GM15510 (cell line): ENCODE data around the gene OPALIN.

Experiments used
- POLR2A ChIP-seq: IDR thresholded peaks from 3 replicates; pipeline ENCODE4 v1.6.1; 2011; ENCODE audit warnings: borderline replicate concordance; ENCODE audit not compliant: insufficient read length; ENCODE audit errors: extremely low read depth

Gene OPALIN

DNA sequence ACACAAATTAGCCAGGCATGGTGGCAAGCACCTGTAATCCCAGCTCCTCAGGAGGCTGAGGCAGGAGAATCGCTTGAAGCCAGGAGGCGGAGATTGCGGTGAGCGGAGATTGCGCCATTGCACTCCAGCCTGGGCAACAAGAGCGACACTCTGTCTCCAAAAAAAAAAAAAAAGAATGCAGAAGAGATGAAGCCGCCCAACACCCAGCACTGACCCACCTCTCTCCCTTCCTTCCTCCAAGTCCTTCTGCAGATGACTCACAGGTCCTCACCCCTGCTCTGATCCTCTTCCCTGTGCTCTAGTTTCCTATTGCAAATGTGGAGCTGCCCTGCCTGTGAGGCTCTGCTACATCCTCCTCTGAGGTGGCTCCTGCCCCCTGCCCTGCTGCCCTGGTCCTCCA is 22.0 kb upstream of the OPALIN start:
- TF ChIP-seq POLR2A: no peak

DNA sequence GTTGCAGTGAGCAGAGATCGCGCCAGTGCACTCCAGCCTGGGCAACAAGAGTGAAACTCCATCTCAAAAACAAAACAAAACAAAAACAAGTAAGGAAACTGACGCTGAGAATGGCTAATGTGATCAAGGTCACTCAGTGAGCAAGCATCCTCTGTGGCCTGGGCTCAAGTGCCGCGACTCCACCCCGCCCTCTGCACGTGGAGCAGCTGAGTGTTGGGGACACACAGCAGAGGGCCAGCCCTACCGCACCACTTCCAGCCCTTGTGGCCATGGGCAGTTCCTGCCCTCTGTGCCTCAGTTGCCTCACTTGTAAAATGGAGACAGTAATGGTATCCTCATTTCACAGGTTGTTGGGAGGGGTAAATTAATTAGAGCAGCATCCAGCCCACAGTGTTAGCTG is 21.0 kb upstream of the OPALIN start:
- TF ChIP-seq POLR2A: no peak

DNA sequence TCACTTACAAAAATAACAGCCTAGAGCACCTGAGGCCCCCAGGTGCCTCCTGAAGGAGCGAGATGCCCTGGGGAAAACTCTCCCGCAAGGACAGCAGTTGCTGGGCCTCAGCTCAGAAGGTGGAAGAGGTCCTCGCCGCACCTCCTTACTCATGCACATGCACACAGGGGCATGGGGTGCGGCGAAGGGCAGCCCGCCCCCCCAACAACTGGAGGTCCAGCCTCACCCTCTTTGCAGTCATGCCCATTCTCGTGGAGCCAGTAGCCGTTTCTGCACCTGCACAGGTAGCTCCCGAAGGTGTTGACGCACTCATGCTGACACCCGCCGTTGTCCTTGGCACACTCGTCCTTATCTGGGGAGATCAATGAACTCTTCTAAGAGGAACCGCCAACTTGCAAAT is 19.9 kb upstream of the OPALIN start:
- no peak for TF ChIP-seq POLR2A

DNA sequence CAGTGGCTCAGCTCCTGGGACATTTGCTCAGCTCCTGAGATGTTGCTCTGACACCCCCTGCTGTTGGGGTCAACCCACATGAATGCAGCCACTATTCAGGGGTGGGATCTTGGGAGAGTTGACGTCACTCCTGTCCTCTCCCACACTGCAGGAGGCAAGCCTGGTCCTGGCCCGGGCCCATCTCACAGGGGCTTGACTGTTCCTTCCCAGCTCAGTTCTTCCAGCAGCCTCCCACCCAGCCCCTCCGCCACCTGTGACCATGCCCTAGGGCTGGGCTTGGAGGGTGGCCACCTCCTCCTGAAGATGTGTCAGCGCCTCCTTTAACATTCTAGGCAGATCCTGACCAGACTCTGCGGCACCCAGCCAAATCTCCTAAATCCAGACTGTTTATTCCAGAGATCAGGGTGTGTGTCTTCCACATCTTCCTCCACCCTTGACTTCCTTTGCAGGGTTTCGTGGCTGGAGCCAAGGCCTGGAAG is 19.1 kb upstream of the OPALIN start:
- no peak for TF ChIP-seq POLR2A

DNA sequence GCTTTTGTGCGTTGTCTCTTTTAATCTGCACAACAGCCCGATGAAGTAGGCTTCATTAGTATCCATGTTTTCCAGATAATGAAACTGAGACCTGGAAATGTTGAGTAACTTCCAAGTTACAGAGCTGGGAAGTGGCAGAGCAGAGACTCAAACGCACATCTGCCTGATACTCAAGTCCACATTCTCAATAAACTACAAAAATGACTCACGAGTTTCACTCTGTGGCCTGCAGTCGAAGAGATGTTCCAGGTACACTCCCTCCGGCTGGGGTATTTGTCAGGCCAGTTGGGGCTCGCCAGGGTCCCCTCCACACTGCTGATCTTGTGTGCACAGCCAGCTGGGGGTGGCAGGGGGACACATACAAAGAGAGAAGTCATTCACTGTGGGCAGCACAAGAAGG is 17.7 kb upstream of the OPALIN start:
- no peak for TF ChIP-seq POLR2A

DNA sequence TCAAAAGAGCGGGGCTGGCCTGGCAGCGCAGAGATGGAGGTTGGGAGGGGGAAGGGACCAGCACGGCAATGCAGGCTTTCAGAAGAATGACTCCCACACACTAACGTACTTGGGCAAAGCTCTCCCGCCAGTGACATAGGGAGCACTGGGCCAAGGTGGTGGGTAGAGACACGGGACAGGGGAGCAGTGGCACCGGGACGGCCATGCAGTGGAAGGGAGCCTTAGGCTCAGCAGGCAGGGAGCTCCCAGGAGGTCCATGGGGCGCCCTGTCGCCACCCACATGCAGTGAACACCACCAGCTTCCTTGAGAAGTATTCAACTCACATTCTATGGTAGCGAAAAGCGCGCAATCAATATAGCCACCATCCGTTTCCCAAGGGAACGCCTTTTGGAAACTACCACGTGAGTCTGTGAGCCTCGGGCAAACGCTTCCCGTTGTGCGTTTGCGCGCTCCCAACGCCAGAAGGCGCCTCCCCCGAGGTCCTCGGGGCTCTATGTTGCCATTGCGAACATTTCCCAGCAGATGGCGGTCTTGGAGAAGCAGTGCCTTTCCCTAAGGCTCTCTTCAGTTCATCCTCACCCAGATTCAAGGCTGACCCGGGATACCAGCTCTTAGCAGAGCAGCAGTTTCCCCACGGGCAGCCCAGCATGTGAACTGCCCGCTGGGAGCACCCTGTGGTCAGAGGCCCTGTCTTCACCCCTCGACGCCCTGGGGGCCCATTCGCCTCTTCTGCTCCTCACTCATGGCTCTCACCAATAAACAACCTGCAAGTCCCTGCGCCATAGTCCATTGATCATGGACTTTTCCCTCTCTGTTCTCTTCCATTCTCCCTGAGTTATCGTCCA is 16.4 kb upstream of the OPALIN start:
- TF ChIP-seq POLR2A: no peak

DNA sequence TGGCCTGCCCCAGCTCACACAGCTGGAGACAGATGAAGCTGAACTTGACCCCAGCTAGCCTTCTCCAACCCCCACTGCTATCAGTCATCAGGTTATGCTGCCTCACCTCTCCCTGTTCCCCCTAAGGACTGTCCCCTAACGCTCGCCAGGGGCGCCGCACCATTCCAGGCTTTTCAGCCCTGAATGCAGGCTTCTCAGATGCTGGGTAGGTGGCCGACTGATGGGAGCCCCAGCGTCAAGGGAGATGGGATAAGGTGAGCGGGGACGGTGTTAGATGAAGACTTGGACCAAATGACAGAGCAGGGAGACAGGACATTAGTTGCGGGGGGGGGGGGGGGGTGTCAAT is 15.8 kb upstream of the OPALIN start:
- TF ChIP-seq POLR2A: no peak

DNA sequence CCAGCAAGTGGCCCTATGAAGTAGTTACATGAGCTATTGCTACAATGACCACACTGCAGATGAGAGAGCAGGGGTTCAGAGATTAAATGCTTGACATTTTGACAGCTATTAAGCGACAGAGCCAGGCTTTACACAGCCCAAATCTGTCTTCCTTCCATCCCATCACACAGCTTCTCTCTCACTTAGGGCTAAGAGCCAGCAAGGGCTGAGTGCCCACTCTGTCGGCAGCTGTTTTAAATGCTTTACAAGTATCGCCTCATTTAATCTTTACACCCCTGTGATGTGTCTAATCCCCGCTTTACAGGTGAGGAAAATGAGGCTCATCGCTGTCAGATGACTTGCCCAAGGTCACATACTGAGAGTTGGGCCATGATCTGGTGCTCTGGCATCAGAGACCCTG is 15.2 kb upstream of the OPALIN start:
- no peak for TF ChIP-seq POLR2A

DNA sequence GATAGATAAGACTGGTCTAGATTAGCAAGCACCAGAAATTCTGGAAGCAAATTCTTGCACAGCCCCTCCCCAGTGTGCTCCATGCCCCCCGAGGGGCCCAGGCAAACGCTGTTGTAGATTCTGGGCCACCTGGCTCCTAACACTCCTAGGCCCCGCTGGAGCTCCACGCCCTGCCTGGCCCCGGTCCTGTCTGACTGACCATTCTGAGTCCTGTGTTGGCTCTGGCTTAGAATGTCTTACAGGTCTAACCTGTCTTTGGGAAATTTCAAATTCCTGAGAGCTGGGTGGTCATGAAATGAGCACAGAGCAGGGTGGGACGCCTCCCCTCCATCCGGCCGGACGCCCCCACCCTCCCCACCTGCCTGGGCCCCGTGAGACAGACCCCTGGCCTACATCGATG is 12.6 kb upstream of the OPALIN start:
- no peak for TF ChIP-seq POLR2A

DNA sequence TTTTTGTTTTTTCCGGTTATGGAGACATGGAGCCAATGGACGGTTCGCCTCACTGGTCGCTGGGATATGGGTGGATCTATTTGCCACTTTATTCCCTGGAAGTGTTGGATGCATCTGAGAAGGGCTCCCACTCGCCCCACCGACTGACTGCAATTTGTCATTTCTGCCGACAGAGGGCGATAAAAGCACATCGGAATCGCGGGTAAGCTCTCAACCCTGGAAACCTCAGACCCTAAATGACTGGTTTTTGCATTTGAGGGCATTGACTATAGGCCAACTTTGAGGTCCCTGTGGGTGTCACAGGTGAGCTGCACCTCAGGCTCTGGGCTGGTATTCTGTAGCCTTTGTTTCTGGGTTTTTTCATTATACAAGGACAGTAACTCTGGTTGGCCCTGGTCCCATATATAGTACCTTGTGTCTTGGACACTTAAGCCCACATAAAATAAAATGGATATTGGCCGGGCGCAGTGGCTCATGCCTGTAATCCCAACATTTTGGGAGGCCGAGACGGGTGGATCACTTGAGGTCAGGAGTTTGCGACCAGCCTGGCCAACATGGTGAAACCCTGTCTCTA is 11.9 kb upstream of the OPALIN start:
- TF ChIP-seq POLR2A: no peak

DNA sequence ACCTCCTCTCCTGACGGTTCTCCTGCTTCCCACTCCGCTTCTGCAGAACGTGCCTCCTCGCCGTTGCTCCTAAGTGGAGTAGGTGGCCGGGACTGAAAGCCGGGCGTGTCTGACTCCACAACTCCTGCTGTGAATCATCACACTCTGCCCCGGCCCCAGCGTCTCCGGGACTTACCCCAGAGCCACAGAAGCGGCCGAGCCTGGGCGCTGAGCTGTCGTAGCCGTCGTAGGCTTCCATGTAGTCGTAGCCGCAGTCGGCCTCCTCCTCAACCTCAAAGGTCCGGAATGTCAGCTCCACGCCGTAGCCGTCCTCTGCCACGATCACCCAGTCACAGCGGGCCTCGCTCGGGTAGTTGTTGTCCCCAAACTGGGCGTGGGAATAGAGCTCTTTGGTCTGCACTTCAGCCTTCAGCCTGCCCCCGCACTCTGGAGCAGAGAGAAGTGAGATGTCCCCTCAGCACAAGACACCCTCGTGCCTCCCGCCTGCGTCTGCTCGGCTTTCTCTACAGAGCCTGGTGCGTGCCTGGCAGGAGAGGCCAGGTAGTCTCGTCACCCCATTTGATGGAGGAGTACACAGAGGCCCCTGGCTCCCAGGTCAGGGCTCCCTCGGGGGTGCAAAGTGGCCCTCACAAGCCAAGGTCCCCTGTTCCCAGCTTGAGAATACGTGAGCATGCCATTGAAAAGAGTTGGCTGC is 11.2 kb upstream of the OPALIN start:
- no peak for TF ChIP-seq POLR2A

DNA sequence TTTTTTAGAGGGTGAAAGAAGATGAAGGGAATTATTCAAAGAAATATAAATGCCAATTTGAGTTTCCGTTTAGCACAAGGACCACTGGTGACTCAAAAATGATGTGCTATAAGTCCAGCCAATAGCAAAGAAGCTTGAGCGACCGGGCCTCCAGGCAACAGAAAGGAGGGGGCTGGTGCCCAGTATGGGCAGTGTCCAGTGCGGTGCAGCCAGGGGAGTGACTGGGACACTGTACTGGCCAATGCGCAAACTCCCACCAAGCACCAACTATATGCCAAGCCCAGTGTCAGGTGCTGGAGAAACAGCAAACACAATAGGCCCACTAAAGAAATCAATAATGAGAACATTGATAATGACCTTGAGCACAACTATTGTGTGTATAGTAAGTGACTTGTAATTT is 10.2 kb upstream of the OPALIN start:
- no peak for TF ChIP-seq POLR2A

DNA sequence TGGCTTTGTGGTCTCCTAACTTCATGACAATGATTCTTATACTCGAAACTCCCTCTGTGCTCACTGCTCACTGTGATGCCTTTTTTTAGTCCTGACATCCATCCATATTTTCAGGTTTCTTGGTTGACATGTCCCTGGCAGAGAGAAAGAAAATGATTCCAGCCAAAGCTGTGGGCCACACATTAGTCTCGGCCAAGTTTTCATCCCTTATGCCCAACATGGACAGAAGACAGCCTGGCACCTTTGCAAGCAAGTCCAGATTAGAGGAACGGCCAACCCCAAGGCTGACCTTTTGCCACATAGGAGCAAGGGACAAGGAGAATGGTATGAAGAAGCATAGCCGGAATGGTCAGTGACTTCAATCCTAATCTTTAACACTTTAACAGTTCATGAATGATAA is 8.7 kb upstream of the OPALIN start:
- TF ChIP-seq POLR2A: no peak

DNA sequence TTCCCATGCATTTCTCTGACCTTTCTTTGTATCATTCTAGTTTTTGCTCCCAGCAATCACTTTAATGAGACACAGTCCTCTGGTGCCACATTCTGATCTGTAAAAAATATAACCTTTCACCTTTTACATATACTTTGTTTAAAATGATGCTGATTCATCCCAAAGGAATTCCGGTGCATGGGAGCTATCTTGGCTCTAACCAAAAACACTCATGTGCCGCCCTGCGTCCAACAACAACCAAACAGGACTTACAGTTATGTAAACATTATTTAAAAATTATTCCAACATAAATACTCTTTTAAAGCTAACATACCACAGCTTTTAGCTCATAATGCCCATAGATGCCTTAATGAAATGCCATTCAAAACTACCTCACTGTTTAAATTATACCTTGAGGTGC is 7.7 kb upstream of the OPALIN start:
- TF ChIP-seq POLR2A: no peak

DNA sequence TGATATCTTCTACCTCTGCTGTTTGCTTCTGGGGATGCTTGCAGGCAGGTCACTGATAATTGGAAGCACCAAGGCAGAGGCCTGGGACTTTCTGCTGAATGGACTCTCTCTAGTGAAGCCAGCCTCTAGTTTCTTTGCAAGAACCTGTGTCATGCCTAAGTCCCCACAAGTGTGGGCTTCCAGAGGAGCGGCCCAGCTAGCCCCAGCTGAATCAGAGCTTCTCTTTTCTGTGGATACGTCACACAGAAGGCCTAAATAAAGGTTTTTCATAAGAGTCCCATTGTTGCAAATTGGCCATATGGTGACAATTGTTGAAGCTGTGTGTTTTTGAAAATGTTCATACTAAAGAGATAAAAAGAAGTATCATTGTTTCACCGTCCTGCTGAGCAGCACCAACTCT is 6.8 kb upstream of the OPALIN start:
- TF ChIP-seq POLR2A: no peak

DNA sequence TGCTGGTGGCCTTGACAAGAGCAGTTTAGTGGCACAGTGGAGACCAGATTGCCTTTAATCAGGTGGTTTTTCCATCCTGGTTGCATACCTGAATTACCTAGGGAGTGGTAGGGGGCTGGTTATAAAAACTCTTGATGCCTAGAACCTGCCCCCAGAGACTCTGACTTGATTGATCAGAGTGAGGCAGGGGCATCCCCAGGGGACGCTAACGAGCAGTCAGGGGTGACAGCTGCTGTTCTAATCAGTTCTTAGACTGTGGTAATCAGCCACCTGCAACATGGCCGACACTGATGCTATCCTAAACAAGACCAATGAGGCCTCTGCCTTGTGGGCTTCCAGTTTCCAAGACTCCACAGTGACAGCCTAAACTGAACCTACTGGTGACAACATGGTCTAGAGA is 2.0 kb upstream of the OPALIN start:
- no peak for TF ChIP-seq POLR2A
